SU-DHL-6 (cell line): ENCODE data around the gene ADD1.

Source experiments
- EZH2phosphoT487 ChIP-seq: fragments of 200-600 bp; sonication (generic), shearing (Covaris generic); conservative IDR thresholded peaks from 2 replicates; pipeline ENCODE4 v1.6.1; 2018; ENCODE audit warnings: mild to moderate bottlenecking, antibody characterized with exemption, low read length, moderate library complexity, mixed read lengths
- TF ChIP-seq, protein P1 (sequence below): fragments of 200-600 bp; sonication (generic); IDR thresholded peaks from one replicate; pipeline ENCODE4 v1.5.1; 2017; ENCODE audit warnings: antibody characterized with exemption, mild to moderate bottlenecking, low read length, moderate library complexity; ENCODE audit not compliant: insufficient read depth, poor library complexity, severe bottlenecking

DNA sequence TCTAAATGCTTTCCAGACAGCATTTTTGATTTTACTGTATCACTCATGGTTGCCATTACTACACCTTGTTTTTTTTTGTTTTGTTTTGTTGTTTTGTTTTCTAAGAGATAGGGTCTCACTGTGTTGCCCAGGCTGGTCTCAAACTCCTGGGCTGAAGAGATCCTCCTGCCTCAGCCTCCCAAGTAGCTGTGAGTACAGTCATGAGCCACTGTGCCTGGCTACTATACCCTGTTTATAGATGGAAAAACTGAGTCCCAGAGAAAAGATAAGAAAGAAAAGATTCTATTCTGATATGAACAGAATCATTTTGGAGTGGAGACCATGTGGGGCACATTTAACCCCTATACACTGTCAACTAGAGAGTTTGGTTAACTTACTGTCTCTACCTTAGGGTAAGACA lies 20.0 kb downstream of the ADD1 start:
- TF ChIP-seq, protein P1, sequence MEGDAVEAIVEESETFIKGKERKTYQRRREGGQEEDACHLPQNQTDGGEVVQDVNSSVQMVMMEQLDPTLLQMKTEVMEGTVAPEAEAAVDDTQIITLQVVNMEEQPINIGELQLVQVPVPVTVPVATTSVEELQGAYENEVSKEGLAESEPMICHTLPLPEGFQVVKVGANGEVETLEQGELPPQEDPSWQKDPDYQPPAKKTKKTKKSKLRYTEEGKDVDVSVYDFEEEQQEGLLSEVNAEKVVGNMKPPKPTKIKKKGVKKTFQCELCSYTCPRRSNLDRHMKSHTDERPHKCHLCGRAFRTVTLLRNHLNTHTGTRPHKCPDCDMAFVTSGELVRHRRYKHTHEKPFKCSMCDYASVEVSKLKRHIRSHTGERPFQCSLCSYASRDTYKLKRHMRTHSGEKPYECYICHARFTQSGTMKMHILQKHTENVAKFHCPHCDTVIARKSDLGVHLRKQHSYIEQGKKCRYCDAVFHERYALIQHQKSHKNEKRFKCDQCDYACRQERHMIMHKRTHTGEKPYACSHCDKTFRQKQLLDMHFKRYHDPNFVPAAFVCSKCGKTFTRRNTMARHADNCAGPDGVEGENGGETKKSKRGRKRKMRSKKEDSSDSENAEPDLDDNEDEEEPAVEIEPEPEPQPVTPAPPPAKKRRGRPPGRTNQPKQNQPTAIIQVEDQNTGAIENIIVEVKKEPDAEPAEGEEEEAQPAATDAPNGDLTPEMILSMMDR: no peak
- TF ChIP-seq EZH2phosphoT487: no peak
